ENCODE measurements around the gene UCK1. TPM values are rescaled to one million over a fixed set of nuclear protein-coding genes. Genes with fewer than 3 reads are reported as not detected.

The UCK1 gene
- total and polyA plus RNA-seq, 2 of the 8 experiments (the other 6 are each of a cell fraction or from before 2014, with no cell fraction given), result 35.1 to 42.0 TPM

GRCh38 chr9:131473891-131474290 lies 57.2 kb downstream of the UCK1 start (continued):
- TF ChIP-seq, protein P1, sequence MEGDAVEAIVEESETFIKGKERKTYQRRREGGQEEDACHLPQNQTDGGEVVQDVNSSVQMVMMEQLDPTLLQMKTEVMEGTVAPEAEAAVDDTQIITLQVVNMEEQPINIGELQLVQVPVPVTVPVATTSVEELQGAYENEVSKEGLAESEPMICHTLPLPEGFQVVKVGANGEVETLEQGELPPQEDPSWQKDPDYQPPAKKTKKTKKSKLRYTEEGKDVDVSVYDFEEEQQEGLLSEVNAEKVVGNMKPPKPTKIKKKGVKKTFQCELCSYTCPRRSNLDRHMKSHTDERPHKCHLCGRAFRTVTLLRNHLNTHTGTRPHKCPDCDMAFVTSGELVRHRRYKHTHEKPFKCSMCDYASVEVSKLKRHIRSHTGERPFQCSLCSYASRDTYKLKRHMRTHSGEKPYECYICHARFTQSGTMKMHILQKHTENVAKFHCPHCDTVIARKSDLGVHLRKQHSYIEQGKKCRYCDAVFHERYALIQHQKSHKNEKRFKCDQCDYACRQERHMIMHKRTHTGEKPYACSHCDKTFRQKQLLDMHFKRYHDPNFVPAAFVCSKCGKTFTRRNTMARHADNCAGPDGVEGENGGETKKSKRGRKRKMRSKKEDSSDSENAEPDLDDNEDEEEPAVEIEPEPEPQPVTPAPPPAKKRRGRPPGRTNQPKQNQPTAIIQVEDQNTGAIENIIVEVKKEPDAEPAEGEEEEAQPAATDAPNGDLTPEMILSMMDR (IDR thresholded peaks at IDR 0.05; ENCODE audit: control extremely low read depth in 1 of 3, insufficient read depth in 1 of 3, low read depth in 1 of 3, low read length in 3 of 3), result no peak
- no peak for TF ChIP-seq RBBP5 (IDR thresholded peaks at IDR 0.05; ENCODE audit: borderline replicate concordance, low read depth, low read length)

Small RNAs within 50 kb of the gene (small RNA-seq; reads per million reads assigned to genes)
- 0.69 reads per million for gene SNORD62A (ENCODE audit: insufficient read depth)
- 2.4 reads per million, percentile 26 among the genes with 10 or more reads in this experiment for gene SNORD62B (ENCODE audit: insufficient read depth)

Other genes with a start within 250 kb of the UCK1 start
- gene PLPP7, start 241.5 kb downstream of the UCK1 start, total RNA-seq (2021; fragmentation: NEBNext Ultra II Directional; extraction: Animal tissue kit (Norgen Biotek cat#: 25700)), result 3.4 TPM in 2 replicates
- gene PLPP7, start 241.5 kb downstream of the UCK1 start, polyA plus RNA-seq (2011; rRNA removed), result 3.9 and 5.0 TPM in 2 replicates
- 249 and 255 TPM in 2 replicates for gene PRRC2B, start 137.2 kb downstream of the UCK1 start, total RNA-seq (2021; fragmentation: NEBNext Ultra II Directional; extraction: Animal tissue kit (Norgen Biotek cat#: 25700))
- 37.3 and 55.3 TPM in 2 replicates for gene PRRC2B, start 137.2 kb downstream of the UCK1 start, polyA plus RNA-seq (2011; rRNA removed)
- gene POMT1, start 28.3 kb downstream of the UCK1 start, total RNA-seq (2021; fragmentation: NEBNext Ultra II Directional; extraction: Animal tissue kit (Norgen Biotek cat#: 25700)), result 22.3 and 25.7 TPM in 2 replicates
- 33.2 and 41.8 TPM in 2 replicates for gene POMT1, start 28.3 kb downstream of the UCK1 start, polyA plus RNA-seq (2011; rRNA removed)
- gene PRRT1B, start 14.3 kb upstream of the UCK1 start, total RNA-seq (2021; fragmentation: NEBNext Ultra II Directional; extraction: Animal tissue kit (Norgen Biotek cat#: 25700)), result 1.1 and 1.2 TPM in 2 replicates
- 0.30 and 0.71 TPM in 2 replicates for gene PRRT1B, start 14.3 kb upstream of the UCK1 start, polyA plus RNA-seq (2011; rRNA removed)
- gene RAPGEF1, start 208.8 kb upstream of the UCK1 start, total RNA-seq (2021; fragmentation: NEBNext Ultra II Directional; extraction: Animal tissue kit (Norgen Biotek cat#: 25700)), result 73.8 and 78.9 TPM in 2 replicates
- 29.7 and 38.2 TPM in 2 replicates for gene RAPGEF1, start 208.8 kb upstream of the UCK1 start, polyA plus RNA-seq (2011; rRNA removed)

All from H1 (cell line).